Adipose tissue (tissue), 3 donors: ENCODE results near the gene PGM2. TPM values are rescaled to one million over a fixed set of nuclear protein-coding genes. Genes with fewer than 3 reads are reported as not detected.
"Not testable (repeated sequence)": the region's sequence is repeated elsewhere in the genome, so short reads cannot be mapped to it uniquely, and the experiment has no call there.

Experiments
- H3K27ac ChIP-seq: one replicate; pipeline ENCODE4 v1.5.1; 2013; ENCODE audit warnings: low read depth, low read length
- whole genome bisulfite sequencing, 3 donors: extraction: QIAGEN DNeasy Blood & Tissue Kit; methylation state at CpG; one replicate each; pipeline ENCODE4 v1.1.7; 2013; 5-methylcytosine and 5-hydroxymethylcytosine counted together
- polyA plus RNA-seq, 3 donors: library from polyadenylated mRNA; stranded (reverse); fragments of 200-250 nt; gene quantifications; one replicate each; pipeline ENCODE4 v1.2.3, GENCODE V29; 2013
- donor health status: healthy with polysubstance abuse.
- donor health status: Bipolar disorder and iron deficiency.
- donor health status: healthy.

The PGM2 gene
- polyA plus RNA-seq, 3 donors: 4.7 to 10.5 (median 9.1) TPM

DNA sequence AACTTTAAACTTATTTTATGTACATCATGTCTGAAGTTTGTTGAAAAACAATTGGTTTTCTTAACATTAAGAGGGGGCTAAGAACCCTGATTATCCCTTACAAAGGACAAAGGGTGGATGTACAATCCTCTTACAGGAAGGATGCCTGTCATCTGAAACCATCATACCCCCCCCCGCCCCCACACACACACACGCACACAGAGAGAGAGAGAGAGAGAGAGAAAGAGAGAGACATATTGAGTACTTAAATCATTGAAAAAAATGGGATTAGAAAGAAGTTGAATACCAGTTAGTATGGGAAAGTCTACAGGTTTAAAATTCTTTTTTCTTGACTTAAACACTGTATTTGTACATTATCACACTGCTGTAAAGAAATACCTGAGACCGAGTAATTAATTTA, 10.9 kb upstream of the PGM2 start:
- H3K27ac ChIP-seq: no peak overlapping the region
- WGBS, 3 donors: 41 to 81% (median 49%) methylated on average over 3 of the region's 3 CpGs

DNA sequence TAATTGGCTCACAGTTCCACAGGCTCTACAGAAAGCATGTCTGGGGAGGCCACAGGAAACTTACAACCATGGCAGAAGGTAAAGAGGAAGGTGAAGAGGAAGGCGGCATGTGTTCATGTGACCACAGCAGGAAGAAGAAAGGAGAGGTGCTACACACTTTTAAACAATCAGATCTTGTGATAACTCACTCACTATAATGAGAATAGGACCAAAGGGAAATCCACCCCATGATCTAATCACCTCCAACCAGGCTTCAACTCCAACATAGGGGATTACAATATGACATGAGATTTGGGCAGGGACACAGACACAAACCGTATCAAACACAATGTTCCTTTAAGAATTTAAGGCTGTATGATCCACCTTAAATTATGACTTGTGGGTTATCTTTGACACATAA, 10.5 kb upstream of the PGM2 start:
- WGBS, 3 donors: 29 to 61% (median 41%) methylated on average over 2 of the region's 2 CpGs
- no peak overlapping the region for H3K27ac ChIP-seq

DNA sequence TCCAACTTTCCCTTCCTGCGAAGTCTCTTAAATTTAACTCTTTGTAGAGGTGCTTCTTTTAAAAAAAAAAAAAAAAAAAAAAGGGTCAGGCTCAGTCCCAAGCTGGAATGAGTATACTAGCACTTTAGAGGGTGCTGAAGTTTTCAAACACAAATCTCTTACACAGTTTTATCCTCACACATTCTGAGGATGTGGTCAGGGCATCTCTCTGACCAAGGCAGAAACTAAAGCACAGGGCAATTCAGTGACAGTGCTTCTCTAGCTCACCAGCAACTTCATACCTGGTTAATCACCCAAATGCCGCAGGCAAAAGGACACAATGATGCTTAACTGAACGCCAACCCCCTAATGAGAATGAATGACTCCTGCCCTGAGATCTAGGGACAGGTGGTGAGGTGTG, 9.8 kb upstream of the PGM2 start:
- WGBS, 3 donors: 77 to 82% (median 82%) methylated on average over 3 of the region's 3 CpGs
- no peak overlapping the region for H3K27ac ChIP-seq

DNA sequence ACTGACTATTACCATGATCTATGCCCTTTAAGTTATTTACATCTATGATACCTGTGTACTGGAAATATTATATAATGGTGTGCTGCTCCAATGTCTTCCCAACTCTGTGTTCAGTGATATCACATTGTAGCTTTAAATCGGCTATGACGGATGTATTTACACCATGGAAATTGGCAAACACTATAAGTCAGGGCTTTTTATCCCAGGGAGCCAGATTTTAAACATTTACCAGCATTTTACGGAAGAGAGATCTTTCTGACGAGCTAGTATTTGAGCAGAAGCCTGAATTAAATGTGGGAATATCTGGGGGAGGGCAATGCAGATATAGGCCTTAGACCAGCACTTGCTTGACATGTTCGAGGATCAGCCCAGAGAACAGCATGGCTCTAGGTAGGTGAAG, 7.7 kb upstream of the PGM2 start:
- no peak overlapping the region for H3K27ac ChIP-seq
- 73 to 95% (median 93%) methylated on average over 5 of the region's 5 CpGs for WGBS, 3 donors

DNA sequence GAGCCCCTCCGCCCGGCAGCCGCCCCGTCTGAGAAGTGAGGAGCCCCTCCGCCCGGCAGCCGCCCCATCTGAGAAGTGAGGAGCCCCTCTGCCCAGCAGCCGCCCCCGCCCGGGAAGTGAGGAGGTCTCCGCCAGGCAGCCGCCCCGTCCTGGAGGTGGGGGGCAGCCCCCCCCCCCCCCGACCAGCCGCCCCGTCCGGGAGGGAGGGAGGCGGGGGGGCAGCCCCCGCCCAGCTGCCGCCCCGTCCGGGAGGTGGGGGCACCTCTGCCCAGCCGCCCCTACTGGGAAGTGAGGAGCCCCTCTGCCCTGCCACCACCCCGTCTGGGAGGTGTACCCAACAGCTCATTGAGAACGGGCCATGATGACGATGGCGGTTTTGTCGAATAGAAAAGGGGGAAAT, 6.0 kb upstream of the PGM2 start:
- 92 to 98% (median 95%) methylated on average over 10 to 24 of the region's 28 CpGs for WGBS, 3 donors

DNA sequence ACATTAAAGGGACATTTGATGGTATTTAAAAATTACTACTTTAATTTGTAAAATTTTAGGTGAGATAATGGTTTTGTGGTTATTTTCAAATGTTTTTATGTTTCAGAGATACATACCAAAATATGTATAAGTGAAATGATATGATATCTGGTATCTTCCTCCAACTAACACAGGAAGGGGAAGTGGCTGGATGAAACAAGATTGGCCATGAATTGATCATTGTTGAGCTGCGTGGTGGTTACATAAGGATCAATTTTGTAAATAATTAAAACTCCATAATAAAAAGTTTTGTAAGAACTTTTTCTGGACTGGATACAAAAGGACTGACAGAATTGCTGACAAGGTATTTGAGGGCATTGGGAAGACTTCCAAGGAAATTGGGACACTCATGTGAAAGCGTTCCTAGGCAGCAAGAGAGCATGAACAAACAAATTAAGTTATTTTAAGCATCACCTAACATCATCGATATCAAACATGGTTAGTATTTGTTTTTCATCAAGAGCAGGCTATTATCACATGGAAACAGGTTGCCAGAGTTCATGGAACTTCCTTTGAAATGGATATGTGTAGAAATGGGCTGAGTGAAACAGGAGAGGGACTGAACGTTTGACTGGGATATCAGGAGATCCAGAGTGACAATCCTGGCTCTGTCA, 4.4 kb upstream of the PGM2 start:
- 30 to 56% (median 54%) methylated on average over 4 of the region's 4 CpGs for WGBS, 3 donors
- no peak overlapping the region for H3K27ac ChIP-seq

More for the DNA sequence above, 6.0 kb upstream of the PGM2 start:
- not testable (repeated sequence) for H3K27ac ChIP-seq

DNA sequence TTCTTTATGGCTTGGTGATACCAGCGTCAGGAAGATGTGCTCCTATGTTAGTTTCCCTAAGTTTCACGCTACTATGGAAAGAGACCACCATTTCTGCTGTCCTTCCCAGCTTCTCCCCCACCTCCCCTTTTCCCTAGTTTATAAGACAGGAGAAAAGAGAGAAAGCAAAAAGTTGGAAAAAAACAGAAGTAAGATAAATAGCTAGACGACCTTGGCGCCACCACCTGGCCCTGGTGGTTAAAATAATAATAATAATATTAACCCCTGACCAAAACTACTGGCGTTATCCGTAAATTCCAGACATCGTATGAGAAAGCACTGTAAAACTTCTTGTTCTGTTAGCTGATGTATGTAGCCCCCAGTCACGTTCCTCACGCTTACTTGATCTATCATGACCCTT, 985 bp upstream of the PGM2 start:
- whole genome bisulfite sequencing, 3 donors: 5 to 8% (median 7%) methylated on average over 9 of the region's 9 CpGs
- not testable (repeated sequence) for H3K27ac ChIP-seq

DNA sequence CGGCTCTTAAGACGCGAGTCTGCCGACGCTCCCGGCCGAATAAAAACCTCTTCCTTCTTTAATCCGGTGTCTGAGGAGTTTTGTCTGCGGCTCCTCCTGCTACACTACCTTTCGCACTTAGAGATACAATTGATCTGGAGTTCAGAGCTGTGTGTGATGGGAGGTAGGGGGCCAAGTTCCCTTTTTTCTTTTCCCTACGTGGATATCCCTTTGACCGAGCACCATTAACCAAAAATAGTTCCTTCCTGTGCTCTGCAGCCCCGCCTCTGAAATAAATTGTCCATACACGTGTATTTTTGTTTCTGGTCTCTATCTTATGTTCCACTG, 555 bp upstream of the PGM2 start:
- 0 to 2% (median 0%) methylated on average over 14 of the region's 14 CpGs for WGBS, 3 donors
- H3K27ac ChIP-seq: no peak overlapping the region

DNA sequence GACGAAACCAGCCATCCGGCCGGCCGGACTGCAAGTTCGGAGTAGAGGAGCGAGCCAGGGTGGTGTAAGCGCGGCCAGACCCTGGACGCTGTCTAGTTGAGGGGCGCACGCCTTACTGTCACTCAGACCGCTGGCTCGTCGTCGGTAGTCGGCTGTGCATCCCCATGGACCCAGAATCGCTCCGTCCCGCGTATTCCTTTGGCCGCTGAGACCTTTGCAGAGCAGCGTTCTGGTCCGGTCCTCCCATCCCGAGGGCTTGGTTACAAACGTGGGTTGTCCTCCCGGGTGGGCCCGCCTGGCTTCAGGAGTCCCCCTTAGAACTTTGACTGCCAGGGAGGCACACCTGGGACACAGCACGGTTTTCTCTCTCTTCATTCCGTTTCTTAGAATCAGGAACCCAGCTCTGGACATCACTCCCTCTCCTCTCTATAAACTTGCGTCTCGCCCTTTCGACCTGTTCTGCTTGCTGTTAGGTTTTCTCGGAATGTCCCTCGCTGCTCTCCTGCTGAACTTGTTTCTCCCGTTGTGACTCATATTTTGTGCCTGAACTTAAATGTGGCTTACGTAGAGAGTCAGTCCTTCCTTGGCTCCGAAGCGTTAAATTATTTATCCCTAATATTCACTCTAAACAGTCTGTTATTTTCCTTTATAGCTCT, 672 bp downstream of the PGM2 start:
- H3K27ac ChIP-seq: no peak overlapping the region
- 4 to 11% (median 5%) methylated on average over 31 to 38 of the region's 38 CpGs for WGBS, 3 donors

DNA sequence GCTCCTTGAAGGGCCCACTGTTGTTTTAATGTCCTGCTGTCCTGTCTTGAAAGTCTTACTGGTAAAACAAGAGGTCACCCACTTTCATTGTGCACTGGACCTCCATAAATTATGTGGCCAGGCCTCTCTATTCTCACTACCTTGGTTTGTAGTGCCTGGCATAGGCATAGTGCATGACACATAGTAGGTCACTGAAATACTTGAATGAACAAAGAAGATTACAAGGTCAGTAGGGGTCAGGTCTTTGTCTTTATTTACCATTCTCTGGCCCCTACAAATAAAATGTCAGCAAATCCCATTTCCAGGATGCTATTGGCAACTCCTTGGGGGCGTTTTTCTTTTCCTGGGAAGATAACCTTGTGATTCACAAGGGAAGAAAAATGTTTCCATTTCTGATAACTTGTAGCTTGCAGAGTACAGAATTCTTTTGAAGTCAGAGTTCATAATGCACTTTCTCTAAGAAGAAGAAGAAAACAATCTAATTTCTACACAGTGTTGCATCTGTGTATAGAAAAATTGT, 1.4 kb downstream of the PGM2 start:
- 55 to 63% (median 56%) methylated on average over 1 of the region's 1 CpG for WGBS, 3 donors
- no peak overlapping the region for H3K27ac ChIP-seq

DNA sequence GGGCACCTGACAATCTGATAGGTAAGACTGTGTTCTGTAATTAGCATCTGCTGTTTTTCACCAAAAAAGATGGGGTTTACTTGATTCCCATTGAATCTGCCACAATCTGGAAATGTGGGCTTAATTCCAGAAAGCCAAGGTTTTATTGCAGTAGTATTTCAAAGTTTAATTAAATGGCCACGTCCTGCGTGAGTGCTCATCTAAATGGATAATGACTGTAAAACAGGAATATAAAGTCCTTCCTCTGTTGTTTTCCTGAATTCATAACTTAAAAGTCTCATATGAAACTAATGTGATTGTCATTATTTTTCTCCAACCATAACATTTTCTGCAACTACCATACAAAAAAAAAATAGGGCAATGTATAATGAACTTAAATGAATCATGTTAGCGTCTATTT, 2.4 kb downstream of the PGM2 start:
- no peak overlapping the region for H3K27ac ChIP-seq

DNA sequence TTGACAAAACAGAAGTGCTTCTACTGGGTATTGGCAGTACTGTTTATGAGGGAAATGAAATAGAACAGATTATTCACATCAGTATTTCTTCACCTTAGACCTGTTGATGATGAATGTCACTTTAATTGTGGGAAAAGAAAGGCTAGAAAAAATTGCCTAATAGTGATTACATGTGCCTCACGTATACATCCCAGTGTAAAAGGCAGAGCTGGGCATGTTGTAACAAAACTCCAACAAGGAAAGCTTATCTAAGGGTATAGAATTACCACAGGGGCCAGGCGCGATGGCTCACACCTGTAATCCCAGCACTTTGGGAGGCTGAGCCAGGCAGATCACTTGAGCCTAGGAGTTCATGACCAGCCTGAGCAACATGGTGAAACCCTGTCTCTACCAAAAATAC, 4.2 kb downstream of the PGM2 start:
- 84 to 92% (median 91%) methylated on average over 3 of the region's 3 CpGs for WGBS, 3 donors
- no peak overlapping the region for H3K27ac ChIP-seq

More for the DNA sequence above, 2.4 kb downstream of the PGM2 start:
- WGBS, 3 donors: 89 to 96% (median 94%) methylated on average over 3 of the region's 3 CpGs

DNA sequence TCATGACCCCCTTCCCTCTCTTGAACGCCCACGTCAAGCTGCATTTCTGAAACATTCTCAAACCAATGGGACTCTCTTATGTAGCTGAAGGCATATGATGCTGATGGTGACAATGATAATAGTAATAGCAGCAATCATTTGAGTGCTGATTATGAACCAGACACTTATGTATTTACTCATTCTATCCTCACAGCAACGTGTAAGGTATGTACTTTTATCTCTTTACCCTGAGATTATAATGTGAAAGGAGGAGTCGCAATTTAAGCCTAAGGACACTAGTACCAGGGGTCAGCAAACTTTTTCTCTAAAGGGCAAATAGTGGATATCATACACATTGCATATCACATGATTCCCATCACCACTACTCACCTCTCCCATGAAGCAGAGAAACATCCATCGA, 8.5 kb downstream of the PGM2 start:
- H3K27ac ChIP-seq: no peak overlapping the region
- 78 to 87% (median 80%) methylated on average over 5 of the region's 5 CpGs for WGBS, 3 donors

DNA sequence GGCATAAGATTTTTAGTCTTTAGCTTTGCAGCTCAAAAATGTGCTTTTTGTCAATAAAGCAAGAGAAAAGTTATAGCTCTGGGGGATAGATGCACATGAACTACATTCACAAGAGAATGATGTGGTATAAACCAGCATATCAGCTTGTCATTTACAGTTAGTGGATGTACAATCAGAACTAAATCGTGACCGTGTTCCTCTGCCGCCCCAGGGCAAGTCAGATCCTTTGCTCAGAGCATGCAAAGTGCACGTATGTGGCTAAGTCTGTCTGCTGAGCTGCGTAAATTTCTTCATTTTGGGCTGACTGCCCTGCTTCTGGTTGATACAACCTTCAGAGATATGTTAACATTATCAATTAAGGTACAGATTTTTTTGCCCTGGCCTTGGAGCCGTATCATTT, 9.3 kb downstream of the PGM2 start:
- WGBS, 3 donors: 78 to 80% (median 79%) methylated on average over 6 of the region's 6 CpGs
- no peak overlapping the region for H3K27ac ChIP-seq

DNA sequence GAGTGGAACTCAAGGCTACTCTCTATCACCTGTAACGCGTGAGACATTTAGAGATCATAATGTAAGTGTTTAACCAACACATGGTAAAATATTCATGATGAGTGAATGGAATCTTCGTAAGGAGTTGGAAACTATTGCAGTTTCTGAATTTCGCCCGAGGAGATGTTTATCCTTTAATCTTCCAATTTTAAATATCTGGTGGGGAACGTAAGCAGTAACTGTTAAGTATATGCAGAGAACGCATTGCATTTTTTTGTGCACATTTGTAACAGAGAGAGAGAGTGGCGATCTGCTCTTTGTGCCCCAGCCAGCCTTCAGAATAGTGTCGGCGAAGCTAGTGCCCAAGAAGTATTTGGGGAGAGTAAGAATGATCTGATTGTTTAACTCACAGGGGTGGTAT, 9.8 kb downstream of the PGM2 start:
- WGBS, 3 donors: 90 to 92% (median 91%) methylated on average over 10 of the region's 10 CpGs
- H3K27ac ChIP-seq: no peak overlapping the region

DNA sequence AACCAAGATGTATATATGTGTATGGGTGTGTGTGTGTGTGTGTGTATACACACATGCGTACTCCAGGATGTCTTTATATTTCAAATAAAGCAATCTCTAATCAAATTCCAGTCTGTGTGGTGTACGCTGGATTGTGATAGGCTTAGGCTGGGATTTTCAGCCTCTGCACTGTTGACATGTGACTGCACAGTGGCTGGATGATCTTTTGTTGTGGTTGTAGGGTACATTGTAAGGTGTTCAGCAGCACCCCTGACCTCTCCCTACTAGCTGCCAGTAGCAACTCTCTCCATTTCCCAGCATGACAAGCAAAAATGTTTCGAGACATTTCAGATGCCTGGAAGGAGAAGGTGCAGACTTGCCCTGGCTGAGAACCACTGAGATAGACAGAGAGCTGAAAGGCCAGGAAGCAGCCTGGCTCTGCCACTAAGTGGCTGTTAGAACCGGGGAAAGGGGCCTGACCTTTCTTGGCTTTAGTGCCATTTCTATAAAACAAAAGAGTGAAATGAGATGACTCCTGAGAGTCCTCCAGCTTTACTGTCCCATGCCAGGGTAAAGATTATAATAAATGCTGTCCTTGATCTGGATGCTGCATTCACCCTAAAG, 10.5 kb downstream of the PGM2 start:
- WGBS, 3 donors: 65 to 82% (median 67%) methylated on average over 4 of the region's 4 CpGs
- H3K27ac ChIP-seq: no peak overlapping the region

DNA sequence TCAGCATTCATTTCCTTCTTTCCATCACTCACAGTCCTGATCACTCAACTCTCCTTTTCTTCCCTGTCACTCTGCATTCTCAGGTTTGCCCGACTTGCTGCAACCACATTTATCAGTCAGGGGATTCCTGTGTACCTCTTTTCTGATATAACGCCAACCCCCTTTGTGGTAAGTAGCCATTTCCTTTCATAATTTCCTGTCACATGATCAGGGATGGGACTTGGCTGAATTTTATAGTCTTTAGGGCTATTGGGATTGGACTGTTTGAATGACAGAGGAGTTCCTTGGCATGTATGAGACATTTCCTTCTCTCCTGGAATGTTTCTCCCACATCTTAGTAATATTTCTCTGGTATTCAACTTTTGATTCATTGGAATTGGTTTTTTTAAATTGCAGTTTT, 11.0 kb downstream of the PGM2 start:
- WGBS, 3 donors: 19 to 89% (median 43%) methylated on average over 2 of the region's 2 CpGs
- H3K27ac ChIP-seq: no peak overlapping the region

DNA sequence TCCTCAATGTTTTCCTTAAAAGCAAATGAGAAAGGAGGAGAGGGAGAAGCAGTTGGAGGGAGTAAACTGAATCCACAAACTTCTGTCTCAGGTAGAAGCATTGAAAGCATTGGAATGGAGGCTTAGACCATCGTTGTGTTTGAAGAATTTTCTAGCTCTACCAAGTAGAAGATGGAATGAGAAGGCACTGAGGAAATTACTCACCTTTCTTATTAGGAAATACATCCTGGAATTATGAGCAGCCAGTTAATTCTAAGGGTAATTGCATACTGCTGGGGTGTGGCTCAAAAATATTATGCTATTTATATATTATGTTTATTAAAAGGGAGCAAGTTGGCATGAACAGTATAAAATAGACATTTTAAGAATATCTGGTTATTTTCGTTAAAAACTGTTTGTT, 12.9 kb downstream of the PGM2 start:
- H3K27ac ChIP-seq: no peak overlapping the region
- 49 to 67% (median 50%) methylated on average over 2 of the region's 2 CpGs for WGBS, 3 donors

DNA sequence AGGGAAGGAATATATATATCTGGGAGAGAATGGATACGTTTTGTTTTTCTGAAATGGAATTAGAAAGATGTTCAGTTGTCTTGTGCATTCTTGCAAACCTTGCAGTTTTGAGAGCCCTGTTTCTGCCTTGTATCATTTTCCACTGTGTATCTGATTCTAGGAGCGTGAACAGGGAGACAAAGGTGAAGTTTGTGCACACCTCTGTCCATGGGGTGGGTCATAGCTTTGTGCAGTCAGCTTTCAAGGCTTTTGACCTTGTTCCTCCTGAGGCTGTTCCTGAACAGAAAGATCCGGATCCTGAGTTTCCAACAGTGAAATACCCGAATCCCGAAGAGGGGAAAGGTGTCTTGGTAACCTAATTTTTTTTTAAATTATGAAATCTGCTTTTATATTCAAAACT, 17.7 kb downstream of the PGM2 start:
- WGBS, 3 donors: 97 to 98% (median 98%) methylated on average over 5 of the region's 5 CpGs
- no peak overlapping the region for H3K27ac ChIP-seq

DNA sequence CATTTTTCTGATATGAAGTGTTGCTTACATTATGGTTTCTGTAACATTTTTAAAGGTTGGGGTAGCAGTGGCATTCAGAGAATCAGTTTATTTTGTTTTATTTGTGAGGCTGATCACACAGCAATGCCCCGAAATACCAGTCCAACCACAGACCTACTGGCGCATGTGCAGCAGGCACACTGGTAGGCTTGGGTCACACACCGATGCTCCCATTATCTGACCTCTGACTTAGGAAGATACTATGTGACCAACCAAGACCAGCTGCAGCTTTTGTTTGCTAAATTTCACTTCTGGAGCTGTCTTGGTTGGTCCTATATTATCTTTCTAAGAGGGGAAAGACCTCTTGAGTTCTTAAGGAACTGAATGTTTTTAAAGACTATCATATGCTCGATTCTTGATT, 18.7 kb downstream of the PGM2 start:
- WGBS, 3 donors: 94 to 97% (median 95%) methylated on average over 4 of the region's 4 CpGs
- no peak overlapping the region for H3K27ac ChIP-seq
